Activated CD4-positive, alpha-beta memory T cell treated with anti-CD3 and anti-CD28 coated beads for 36 hours (primary cell): ENCODE data around the gene NSG1. TPM values are rescaled to one million over a fixed set of nuclear protein-coding genes. Genes with fewer than 3 reads are reported as not detected.

Experiments
- CTCF ChIA-PET: fragments of 350-600 bp; sonication (Branson Sonifier 250); formaldehyde crosslinking; loops from one replicate; lab custom pipeline; 2021; ENCODE audit warnings: antibody characterized with exemption, inconsistent platforms; lab: Charles Lee
- POLR2A ChIA-PET: fragments of 350-600 bp; sonication (Branson Sonifier 250); formaldehyde crosslinking; loops from one replicate; lab custom pipeline; 2021; ENCODE audit warnings: antibody characterized with exemption; lab: Charles Lee
- DNase-seq: peaks from one replicate; pipeline ENCODE4 v3.0.0-alpha.2; 2020
- H3K27ac Mint-ChIP-seq: one replicate; pipeline ENCODE4 v1.8.0; 2021; ENCODE audit warnings: mixed read lengths
- H3K27me3 Mint-ChIP-seq: one replicate; pipeline ENCODE4 v1.8.0; 2021; ENCODE audit warnings: mixed read lengths
- H3K36me3 Mint-ChIP-seq: one replicate; pipeline ENCODE4 v1.8.0; 2021; ENCODE audit warnings: mixed read lengths
- H3K4me1 Mint-ChIP-seq: one replicate; pipeline ENCODE4 v1.8.0; 2021; ENCODE audit warnings: low read depth, mixed read lengths
- H3K4me3 Mint-ChIP-seq: one replicate; pipeline ENCODE4 v1.8.0; 2021; ENCODE audit warnings: mild to moderate bottlenecking, mixed read lengths
- H3K9me3 Mint-ChIP-seq: one replicate; pipeline ENCODE4 v1.8.0; 2021; ENCODE audit warnings: mixed read lengths
- intact Hi-C: fragments of 100-400 bp; cut with micrococcal nuclease; formaldehyde crosslinking; loops from one replicate; pipeline ENCODE4 v1.15.1; 2023
- total RNA-seq, 2 experiments: library from RNA; stranded (reverse); gene quantifications; one replicate each; pipeline ENCODE4 v1.2.3, GENCODE V29; 2021

Gene NSG1
- total RNA-seq, 2 experiments from 2014 or later: 9.1 to 11.4 TPM

DNA sequence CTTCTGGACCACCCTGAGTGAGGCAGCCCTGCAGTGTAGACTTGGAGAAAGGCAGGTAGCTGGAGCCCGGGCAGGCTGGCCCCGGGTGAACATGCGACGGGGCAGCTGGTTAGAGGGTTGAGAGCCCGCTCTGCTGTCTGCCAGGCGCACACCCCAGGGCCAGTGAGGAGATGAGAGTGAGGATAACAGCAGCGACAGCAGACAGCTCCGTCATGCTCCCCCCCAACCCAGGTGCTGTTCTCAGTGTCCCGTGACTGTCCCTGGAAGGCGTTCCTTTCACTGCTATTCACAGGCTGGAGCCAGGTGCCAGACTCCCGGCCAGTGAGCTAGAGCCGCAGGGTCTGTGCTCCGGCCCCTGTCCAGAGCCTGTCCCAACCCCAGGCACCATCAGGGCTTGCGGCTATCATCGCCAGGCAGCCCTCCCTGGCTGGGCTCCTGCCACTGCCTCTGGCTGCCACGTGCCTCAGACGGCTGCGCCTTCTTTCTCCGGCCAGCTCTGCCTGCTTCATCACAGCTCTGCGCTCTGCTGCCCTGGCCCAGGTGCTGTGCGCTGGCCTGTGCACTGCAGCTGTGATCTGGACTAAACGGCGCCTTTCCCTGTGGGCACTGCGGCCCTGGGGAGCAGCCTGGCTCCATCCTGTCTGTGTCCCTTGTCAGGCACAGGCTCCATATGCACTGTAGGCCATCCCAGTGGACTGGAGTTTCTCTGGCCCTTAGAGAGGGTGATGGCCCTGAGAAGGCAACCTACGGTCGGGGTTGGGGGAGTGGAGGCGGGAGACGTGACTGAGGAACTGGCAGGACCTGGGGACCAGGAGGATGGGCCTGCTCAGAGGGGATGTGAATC is 19.8 kb downstream of the NSG1 start:
- no peak for DNase-seq
- CTCF ChIA-PET: no interaction called here
- Mint-ChIP-seq H3K27ac (no peak overlapping the region), H3K27me3 (no peaks in the 10 kb centered on the region), H3K9me3 (no peaks in the 10 kb centered on the region), H3K4me3 (no peak overlapping the region), H3K4me1 (no peaks in the 10 kb centered on the region), H3K36me3 (no peaks in the 10 kb centered on the region)
- intact Hi-C loops: no loop called here
- POLR2A ChIA-PET: no interaction called here

- intact Hi-C loops: no loop called here
- no peak overlapping the region for H3K4me3 Mint-ChIP-seq
- H3K27me3 Mint-ChIP-seq: no peaks in the 10 kb centered on the region
- CTCF ChIA-PET: no interaction called here
- no peaks in the 10 kb centered on the region for H3K36me3 Mint-ChIP-seq
- DNase-seq: no peak
- H3K9me3 Mint-ChIP-seq: no peaks in the 10 kb centered on the region
- POLR2A ChIA-PET: no interaction called here
- no peaks in the 10 kb centered on the region for H3K4me1 Mint-ChIP-seq
- no peak overlapping the region for H3K27ac Mint-ChIP-seq
Observed at GRCh38 chr4:4407299-4408131, 20.6 kb downstream of the NSG1 start.

DNA sequence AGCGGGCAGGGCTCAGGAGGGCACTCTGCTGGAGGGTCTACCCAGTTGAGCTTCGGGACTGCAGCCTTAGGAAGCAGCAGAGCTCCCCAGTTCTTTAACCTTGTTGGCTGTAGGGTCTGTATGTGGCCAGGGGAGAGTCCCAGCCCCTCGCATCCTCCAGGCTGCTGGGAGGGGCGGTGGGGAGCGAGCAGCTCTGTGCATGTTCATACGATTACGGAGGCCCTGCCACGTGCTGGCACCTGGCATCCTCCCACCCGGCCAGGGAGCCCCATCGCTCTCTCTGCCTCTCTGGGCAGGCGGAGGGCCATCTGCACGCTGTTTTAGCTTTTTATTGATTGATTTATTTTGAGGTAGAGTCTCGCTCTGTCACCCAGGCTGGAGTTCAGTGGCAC is 21.2 kb downstream of the NSG1 start:
- Mint-ChIP-seq H3K4me1 (no peaks in the 10 kb centered on the region), H3K36me3 (no peaks in the 10 kb centered on the region), H3K27ac (no peak overlapping the region), H3K4me3 (no peak overlapping the region), H3K9me3 (no peaks in the 10 kb centered on the region), H3K27me3 (no peaks in the 10 kb centered on the region)
- CTCF ChIA-PET: no interaction called here
- DNase-seq: no peak
- POLR2A ChIA-PET: no interaction called here
- intact Hi-C loops: no loop called here

DNA sequence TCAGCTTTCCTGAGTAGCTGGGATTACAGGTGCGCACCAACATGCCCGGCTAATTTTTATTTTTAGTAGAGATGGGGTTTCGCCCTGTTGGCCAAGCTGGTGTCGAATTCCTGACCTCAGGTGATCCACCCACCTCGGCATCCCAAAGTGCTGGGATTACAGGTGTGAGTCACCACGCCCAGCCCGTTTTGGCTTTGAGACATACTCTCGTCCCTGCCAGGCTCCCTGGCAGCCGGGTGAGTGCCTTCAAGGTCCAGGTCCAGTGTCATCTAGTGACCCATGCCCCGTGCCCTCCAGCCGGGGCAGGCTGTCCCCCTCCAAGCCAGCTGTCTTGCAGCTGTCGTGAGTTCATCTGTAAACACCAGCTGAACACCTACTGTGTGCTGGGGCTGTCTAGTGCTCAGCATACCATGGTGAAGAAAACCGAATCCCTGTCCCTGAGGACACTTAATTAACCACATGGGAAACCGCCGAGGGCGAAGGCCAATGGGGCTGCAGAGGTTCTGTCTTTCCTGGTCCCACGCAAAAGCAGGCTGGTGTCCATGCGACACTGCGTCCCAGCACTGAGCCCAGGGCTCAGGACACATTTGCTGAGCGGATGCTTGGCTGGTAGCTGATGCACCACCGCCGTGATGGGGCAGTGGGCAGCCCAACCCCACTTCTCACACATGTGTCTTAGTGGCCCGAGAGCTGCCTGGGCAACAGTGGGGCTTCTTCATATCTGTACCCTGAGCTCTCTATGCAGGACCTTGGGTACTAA is 21.9 kb downstream of the NSG1 start:
- Mint-ChIP-seq H3K9me3 (no peaks in the 10 kb centered on the region), H3K4me1 (no peaks in the 10 kb centered on the region), H3K27ac (no peak overlapping the region), H3K36me3 (no peaks in the 10 kb centered on the region), H3K27me3 (no peaks in the 10 kb centered on the region), H3K4me3 (no peak overlapping the region)
- intact Hi-C loops: no loop called here
- CTCF ChIA-PET: no interaction called here
- POLR2A ChIA-PET: no interaction called here
- DNase-seq: no peak

- intact Hi-C loops: no loop called here
- no peak for DNase-seq
- Mint-ChIP-seq H3K9me3 (no peaks in the 10 kb centered on the region), H3K4me1 (no peaks in the 10 kb centered on the region), H3K27me3 (no peaks in the 10 kb centered on the region), H3K4me3 (no peak overlapping the region), H3K27ac (no peak overlapping the region), H3K36me3 (no peaks in the 10 kb centered on the region)
- ChIA-PET CTCF (no interaction called here), POLR2A (no interaction called here)
Observed at GRCh38 chr4:4409416-4410115, 22.7 kb downstream of the NSG1 start.

DNA sequence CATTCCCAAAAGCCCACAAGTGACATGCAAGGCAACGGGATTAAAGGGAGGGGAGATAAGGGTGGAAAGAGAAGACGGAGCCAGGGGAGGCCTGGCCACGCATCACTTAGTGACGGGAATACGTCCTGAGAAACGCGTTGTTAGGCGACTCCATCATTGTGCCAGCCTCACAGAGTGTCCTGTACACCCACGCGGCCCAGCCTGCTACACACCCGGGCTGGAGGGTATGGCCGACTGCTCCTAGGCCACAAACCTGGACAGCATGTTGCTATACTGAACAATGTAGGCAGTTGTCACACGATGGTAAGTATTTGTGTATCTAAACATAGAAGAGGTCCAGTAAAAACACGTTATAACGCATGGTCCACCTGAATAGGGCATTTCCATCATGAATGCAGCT is 23.4 kb downstream of the NSG1 start:
- ChIA-PET CTCF (no interaction called here), POLR2A (no interaction called here)
- no peak overlapping the region for H3K27ac Mint-ChIP-seq
- H3K9me3 Mint-ChIP-seq: no peaks in the 10 kb centered on the region
- DNase-seq: no peak
- no peaks in the 10 kb centered on the region for H3K36me3 Mint-ChIP-seq
- H3K27me3 Mint-ChIP-seq: no peaks in the 10 kb centered on the region
- intact Hi-C loops: no loop called here
- no peaks in the 10 kb centered on the region for H3K4me1 Mint-ChIP-seq
- H3K4me3 Mint-ChIP-seq: no peak overlapping the region

DNA sequence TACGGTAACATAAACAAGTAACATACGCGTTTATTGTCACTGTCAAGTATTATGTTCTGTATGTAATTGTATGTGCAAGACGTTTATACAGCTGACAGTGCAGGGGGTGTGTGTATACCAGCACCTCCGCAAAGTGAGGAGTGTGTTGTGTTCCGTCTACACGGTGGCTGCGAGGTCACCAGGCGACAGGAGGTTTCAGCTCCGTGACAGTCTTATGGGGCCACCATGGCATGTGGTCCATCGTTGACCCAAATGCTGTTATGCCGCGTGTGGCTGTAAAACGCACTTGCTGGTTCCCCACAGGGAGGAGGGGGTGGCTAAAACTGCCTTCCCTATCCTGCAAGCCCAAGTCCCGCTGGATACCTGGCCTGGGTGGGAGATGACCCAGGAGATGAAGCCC is 25.0 kb downstream of the NSG1 start:
- intact Hi-C loops: no loop called here
- Mint-ChIP-seq H3K4me1 (peaks cover 2% of the 10 kb centered on the region), H3K36me3 (peaks cover 11% of the 10 kb centered on the region), H3K9me3 (no peaks in the 10 kb centered on the region), H3K4me3 (no peak overlapping the region), H3K27ac (no peak overlapping the region), H3K27me3 (no peaks in the 10 kb centered on the region)
- DNase-seq: no peak
- CTCF ChIA-PET: no interaction called here
- POLR2A ChIA-PET: interaction anchor here (0.9 kb wide), 1 partner anchor 18 kb away, joined by 3 read pairs; no protein-coding TSS in a partner anchor

GRCh38 chr4:4412641-4413372 is 25.9 kb downstream of the NSG1 start:
- CTCF ChIA-PET: no interaction called here
- Mint-ChIP-seq H3K9me3 (no peaks in the 10 kb centered on the region), H3K36me3 (peaks cover 11% of the 10 kb centered on the region), H3K4me3 (no peak overlapping the region), H3K4me1 (peaks cover 7% of the 10 kb centered on the region), H3K27me3 (no peaks in the 10 kb centered on the region), H3K27ac (no peak overlapping the region)
- intact Hi-C loops: no loop called here
- no peak for DNase-seq
- POLR2A ChIA-PET: no interaction called here

DNA sequence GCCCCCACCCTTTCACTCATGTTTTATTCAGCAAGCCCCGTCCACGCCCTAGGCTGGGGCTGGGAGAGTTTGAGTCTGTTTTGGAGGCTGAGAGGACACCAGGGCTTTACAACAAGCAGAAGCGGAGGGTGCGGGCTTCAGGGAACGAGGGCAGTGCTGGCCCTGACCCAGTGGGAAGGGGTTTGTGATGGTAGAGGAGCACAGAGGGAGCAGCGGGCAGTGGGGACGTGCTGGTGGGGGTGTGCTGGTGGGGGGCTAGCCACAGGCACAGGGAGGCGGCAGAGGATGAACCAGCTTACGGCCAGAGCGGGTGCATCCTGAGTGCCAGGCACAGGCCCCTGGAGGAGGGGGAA is 26.4 kb downstream of the NSG1 start:
- Mint-ChIP-seq H3K4me3 (no peak overlapping the region), H3K27ac (no peak overlapping the region), H3K4me1 (peaks cover 13% of the 10 kb centered on the region), H3K36me3 (peaks cover 13% of the 10 kb centered on the region), H3K9me3 (no peaks in the 10 kb centered on the region), H3K27me3 (no peaks in the 10 kb centered on the region)
- intact Hi-C loops: no loop called here
- DNase-seq: no peak
- POLR2A ChIA-PET: no interaction called here
- CTCF ChIA-PET: no interaction called here

- CTCF ChIA-PET: no interaction called here
- DNase-seq: no peak
- Mint-ChIP-seq H3K4me1 (peaks cover 17% of the 10 kb centered on the region), H3K27ac (no peak overlapping the region), H3K36me3 (peaks cover 13% of the 10 kb centered on the region), H3K27me3 (no peaks in the 10 kb centered on the region), H3K9me3 (no peaks in the 10 kb centered on the region), H3K4me3 (no peak overlapping the region)
- POLR2A ChIA-PET: no interaction called here
- intact Hi-C loops: no loop called here
Observed at GRCh38 chr4:4413806-4414205, 26.9 kb downstream of the NSG1 start.

- peaks cover 28% of the 10 kb centered on the region for H3K4me1 Mint-ChIP-seq
- no peak overlapping the region for H3K4me3 Mint-ChIP-seq
- intact Hi-C loops: no loop called here
- POLR2A ChIA-PET: no interaction called here
- H3K27me3 Mint-ChIP-seq: no peaks in the 10 kb centered on the region
- CTCF ChIA-PET: no interaction called here
- DNase-seq: no peak
- no peak overlapping the region for H3K27ac Mint-ChIP-seq
- no peaks in the 10 kb centered on the region for H3K9me3 Mint-ChIP-seq
- H3K36me3 Mint-ChIP-seq: peaks cover 17% of the 10 kb centered on the region
Observed at GRCh38 chr4:4415107-4415805, 28.4 kb downstream of the NSG1 start.
